K562 (cell line): ENCODE results near the gene CASKIN1. TPM values are rescaled to one million over a fixed set of nuclear protein-coding genes. Genes with fewer than 3 reads are reported as not detected.

ENCODE experiments used
- ATAC-seq: fragments of 200-7000 bp; cut with Tn5 transposase; 3 replicates; pipeline ENCODE4 v1.9.1; 2020; ENCODE audit warnings: moderate library complexity
- BruUV-seq: library from RNA; stranded (reverse); fragments of 400-500 nt; replicated peaks from 2 replicates; lab custom pipeline; 2021; lab: Mats Ljungman, UMichigan
- CTCF ChIA-PET: fragments of 300-600 bp; formaldehyde crosslinking; extraction: SDS; loops from one replicate; lab custom pipeline; 2021; ENCODE audit warnings: low intra/inter-chr PET ratio; lab: Yijun Ruan, JAX
- POLR2A ChIA-PET: fragments of 300-600, 350-650 bp; sonication (Branson Sonifier 250); formaldehyde crosslinking; extraction: SDS; loops from one replicate; lab custom pipeline; 2021; ENCODE audit warnings: antibody characterized with exemption, inconsistent platforms; lab: Yijun Ruan, JAX
- DNase-seq, 4 experiments: peaks; one replicate each; pipeline versions ENCODE4 v3.0.0 to v3.0.0-alpha.2; 2011 to 2018; ENCODE audit warnings: low spot score in 3 of 4, mixed read lengths in 3 of 4; ENCODE audit errors: extremely low read depth in 1 of 4
- FAIRE-seq: peaks from 2 replicates; lab custom pipeline; 2011; peaks lifted over from hg19 to GRCh38; lab: Jason Lieb, UNC
- H2AFZ ChIP-seq: 2 replicates; pipeline ENCODE4 v1.6.0; 2011; ENCODE audit warnings: low read depth, low read length, control low read depth, inconsistent platforms
- H3K27ac ChIP-seq: fragments of 200-600 bp; 3 replicates; pipeline ENCODE4 v1.8.0; 2011; ENCODE audit warnings: low read depth, mild to moderate bottlenecking, control low read depth, inconsistent platforms, low read length, moderate library complexity, mixed read lengths; ENCODE audit errors: extremely low read depth
- H3K27me3 ChIP-seq, 2 experiments: fragments of 300-600 bp in 1 of 2; 2 replicates in 1 of 2; 3 replicates in 1 of 2; pipeline versions ENCODE4 v1.6.0 to v1.8.0; 2011; ENCODE audit warnings: inconsistent platforms in 2 of 2, low read length in 2 of 2, mild to moderate bottlenecking in 1 of 2, mixed read lengths in 1 of 2, moderate library complexity in 1 of 2; ENCODE audit not compliant: control insufficient read depth in 2 of 2, insufficient read depth in 2 of 2
- H3K36me3 ChIP-seq: fragments of 300-600 bp; 3 replicates; pipeline ENCODE4 v1.8.0; 2011; ENCODE audit warnings: mild to moderate bottlenecking, low read length, inconsistent platforms; ENCODE audit not compliant: control insufficient read depth, insufficient read depth
- H3K4me1 ChIP-seq, 2 experiments: fragments of 200-600 bp in 1 of 2; replicated peaks in 1 of 2; 2 replicates in 1 of 2; 3 replicates in 1 of 2; pipeline versions ENCODE4 v1.5.1 to v1.8.0; 2011; ENCODE audit warnings: inconsistent platforms in 2 of 2, low read length in 2 of 2, mild to moderate bottlenecking in 1 of 2, mixed read lengths in 1 of 2, moderate library complexity in 1 of 2; ENCODE audit not compliant: control insufficient read depth in 2 of 2, insufficient read depth in 2 of 2
- H3K4me2 ChIP-seq: 2 replicates; pipeline ENCODE4 v1.6.1; 2011; ENCODE audit warnings: low read length, control low read depth, inconsistent platforms, mixed read lengths; ENCODE audit not compliant: insufficient read depth
- H3K4me3 ChIP-seq: fragments of 200-600 bp; sonication (generic), shearing (Covaris generic); 2 replicates; pipeline ENCODE4 v1.5.1; 2016; ENCODE audit warnings: control low read depth, inconsistent platforms
- H3K79me2 ChIP-seq: fragments of 200-600 bp; 3 replicates; pipeline ENCODE4 v1.8.0; 2011; ENCODE audit warnings: low read length, inconsistent platforms; ENCODE audit not compliant: control insufficient read depth, insufficient read depth
- H3K9ac ChIP-seq, 2 experiments: 2 replicates each; pipeline versions ENCODE4 v1.6.0 to v1.6.1; 2011; ENCODE audit warnings: low read depth in 2 of 2, low read length in 2 of 2, control low read depth in 1 of 2, inconsistent platforms in 1 of 2, mild to moderate bottlenecking in 1 of 2, mixed read lengths in 1 of 2; ENCODE audit not compliant: insufficient read depth in 1 of 2
- H3K9me1 ChIP-seq: one replicate; pipeline ENCODE4 v1.6.0; 2011; ENCODE audit warnings: inconsistent platforms, mild to moderate bottlenecking, low read length, moderate library complexity; ENCODE audit not compliant: control insufficient read depth, insufficient read depth
- H3K9me3 ChIP-seq: replicated peaks from 2 replicates; pipeline ENCODE4 v1.5.1; 2011; ENCODE audit warnings: low read depth, low read length, inconsistent platforms; ENCODE audit not compliant: control insufficient read depth, insufficient read depth
- H4K20me1 ChIP-seq: replicated peaks from 2 replicates; pipeline ENCODE4 v1.6.1; 2011; ENCODE audit warnings: low read length, inconsistent platforms, mixed read lengths; ENCODE audit not compliant: control insufficient read depth, insufficient read depth
- CCAR2 ChIP-seq: fragments of 200-400 bp; formaldehyde crosslinking; IDR thresholded peaks from 2 replicates; pipeline ENCODE4 v1.6.1; 2017; ENCODE audit warnings: mild to moderate bottlenecking, low read depth, low read length
- GTF2F1 ChIP-seq: IDR thresholded peaks from 2 replicates; pipeline ENCODE4 v1.6.1; 2011; ENCODE audit warnings: low read depth, low read length, improper control_type of control experiment
- HCFC1 ChIP-seq: IDR thresholded peaks from 2 replicates; pipeline ENCODE4 v1.6.1; 2012; ENCODE audit warnings: low read depth, low read length, improper control_type of control experiment
- HDAC3 ChIP-seq: fragments of 450-650 bp; IDR thresholded peaks from 2 replicates; pipeline ENCODE4 v1.6.1; 2018; ENCODE audit warnings: borderline replicate concordance, mild to moderate bottlenecking, moderate library complexity; ENCODE audit not compliant: partially characterized antibody
- PTRF ChIP-seq: fragments of 450-650 bp; IDR thresholded peaks from 2 replicates; pipeline ENCODE4 v1.6.1; 2016; ENCODE audit warnings: mild to moderate bottlenecking, missing genetic modification characterization, missing compliant biosample characterization
- SETDB1 ChIP-seq: IDR thresholded peaks from one replicate; pipeline ENCODE4 v1.6.1; 2012; ENCODE audit warnings: low read length, control low read depth, inconsistent platforms
- STAG1 ChIP-seq: sonication (generic); formaldehyde crosslinking; IDR thresholded peaks from 2 replicates; pipeline ENCODE4 v1.5.0; 2020; ENCODE audit warnings: missing genetic modification reagents, borderline replicate concordance
- ZBTB5 ChIP-seq: fragments of 450-650 bp; IDR thresholded peaks from 2 replicates; pipeline ENCODE4 v1.6.1; 2017; ENCODE audit warnings: antibody characterized with exemption
- ZMIZ1 ChIP-seq, 2 experiments: fragments of 150-350 bp in 1 of 2; IDR thresholded peaks; 2 replicates each; pipeline ENCODE4 v1.6.1; 2012 to 2016; ENCODE audit warnings: low read depth in 2 of 2, low read length in 2 of 2, mild to moderate bottlenecking in 1 of 2, moderate library complexity in 1 of 2
- ZNF431 ChIP-seq: sonication (generic); formaldehyde crosslinking; IDR thresholded peaks from 2 replicates; pipeline ENCODE4 v1.8.0; 2022; ENCODE audit warnings: mild to moderate bottlenecking, missing genetic modification reagents
- ZNF778 ChIP-seq: fragments of 450-650 bp; formaldehyde crosslinking; IDR thresholded peaks from 2 replicates; pipeline ENCODE4 v1.4.0; 2020; ENCODE audit warnings: mild to moderate bottlenecking, moderate library complexity
- ZSCAN29 ChIP-seq: fragments of 450-650 bp; IDR thresholded peaks from 2 replicates; pipeline ENCODE4 v1.6.1; 2017
- WGBS: fragments of 100-300 bp; shearing (Covaris generic); methylation state at CpG from one replicate; pipeline ENCODE4 v1.1.6; 2016; ENCODE audit warnings: low coverage, mixed read lengths; ENCODE audit not compliant: insufficient coverage; ENCODE audit errors: missing lambda C conversion rate; 5-methylcytosine and 5-hydroxymethylcytosine counted together
- in situ Hi-C: fragments of 300-500 bp; cut with MboI; formaldehyde crosslinking; loops from 4 replicates; pipeline ENCODE4 v1.15.0; 2018; ENCODE audit warnings: inconsistent platforms, mixed read lengths
- intact Hi-C: fragments of 100-400 bp; cut with micrococcal nuclease; formaldehyde crosslinking; loops from 2 replicates; pipeline ENCODE4 v1.14.2; 2022
- polyA plus RNA-seq, 8 experiments: library from polyadenylated mRNA; depleted of rRNA in 4 of 8; stranded (reverse) in 5 of 8; unstranded in 3 of 8; fragments of >200 nt; fragmentation: Nextera tagmentation in 2 of 8; fragmentation: Illumina TruSeq in 1 of 8; extraction: Ambion mirVana in 2 of 8; extraction: Trizol in 1 of 8; gene quantifications; 2 replicates each; pipeline versions ENCODE4 v1.2.1 to v1.2.3, GENCODE V29; 2011 to 2014; ENCODE audit warnings: inconsistent platforms in 1 of 8, missing spikeins in 1 of 8
- total RNA-seq, 7 experiments: library from RNA; depleted of rRNA in 6 of 7; stranded (reverse); fragments of >200 nt in 6 of 7; fragmentation: Illumina TruSeq in 2 of 7; extraction: Trizol in 2 of 7; gene quantifications; 2 replicates each; pipeline versions ENCODE4 v1.2.1 to v1.2.3, GENCODE V29; 2011 to 2021; ENCODE audit warnings: low replicate concordance in 1 of 7

The CASKIN1 gene
- total and polyA plus RNA-seq, 9 of the 15 experiments (the other 6 are each of a cell fraction or from before 2014, with no cell fraction given) = 0.15 to 4.5 (median 1.5) TPM; not detected in 2

DNA sequence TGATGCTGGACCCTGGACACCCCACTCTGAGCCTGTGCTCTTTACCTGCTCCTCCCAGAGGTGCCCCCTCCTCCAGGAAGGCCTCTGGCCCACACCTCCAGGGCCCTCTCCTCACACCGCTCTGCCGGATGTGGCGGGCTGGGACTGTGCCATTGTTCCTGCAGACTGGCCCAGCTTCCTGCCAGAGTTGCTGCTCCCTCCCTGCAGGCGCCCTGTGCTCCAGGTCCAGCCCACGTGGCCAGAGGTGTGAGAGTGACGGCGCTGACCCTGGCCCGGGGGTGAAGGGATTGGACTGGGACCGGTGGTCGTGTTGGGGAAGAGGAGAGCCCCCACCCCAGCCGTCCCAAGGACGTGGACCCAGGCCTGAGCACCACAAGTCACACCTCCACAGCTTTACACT is 32.7 kb upstream of the CASKIN1 start:
- CTCF ChIA-PET = no interaction called here

More for the DNA sequence above, 32.7 kb upstream of the CASKIN1 start:
- POLR2A ChIA-PET = interaction anchor here (1.4 to 3.5 kb wide), 2 partner anchors 14 to 22 kb away, joined by 3 to 12 read pairs; partner anchors contain the start of genes ECI1 and PGP
- peaks cover 11% of the 10 kb centered on the region for H4K20me1 ChIP-seq
- 95% methylated on average over 12 of the region's 12 CpGs for WGBS
- no peaks in the 10 kb centered on the region for H3K9me3 ChIP-seq
- intact Hi-C loops = no loop called here
- FAIRE-seq (no peak), DNase-seq (no peak), ATAC-seq (no peak)
- BruUV-seq = no TSS peak
- no peak overlapping the region for H2AFZ ChIP-seq
- H3K9ac ChIP-seq = peak overlapping the region in 1 of 2 experiments; percentile 45; a peak in 2 of 4 replicates
- in situ Hi-C loops = no loop called here
- peaks cover 45% of the 10 kb centered on the region for H3K79me2 ChIP-seq
- H3K9me1 ChIP-seq = no peaks in the 10 kb centered on the region
- peaks cover 89% of the 10 kb centered on the region; the same call in 2 of the 3 replicates for H3K36me3 ChIP-seq
- TF ChIP-seq HDAC3 (no peak), ZSCAN29 (no peak), CCAR2 (no peak), SETDB1 (no peak), GTF2F1 (no peak), STAG1 (CRISPR knock-in tag) (no peak), ZMIZ1 (IDR thresholded peaks at IDR 0.05; ENCODE audit: low read depth in 2 of 2, low read length in 2 of 2) (no peak), ZNF431 (CRISPR knock-in tag) (no peak), HCFC1 (no peak), ZNF778 (no peak), ZBTB5 (no peak), PTRF (tag) (no peak)
- H3K4me1 ChIP-seq = peaks cover 6 to 62% of the 10 kb centered on the region in 2 experiments; a peak in 3 of 5 replicates
- no peaks in the 10 kb centered on the region for H3K27me3 ChIP-seq
- H3K4me2 ChIP-seq = no peak overlapping the region
- H3K27ac ChIP-seq = no peak overlapping the region
- H3K4me3 ChIP-seq = no peak overlapping the region
